Transverse colon (tissue), 4 donors: ENCODE data around the gene CST9. TPM values are rescaled to one million over a fixed set of nuclear protein-coding genes. Genes with fewer than 3 reads are reported as not detected.

Experiments
- DNase-seq: peaks from one replicate; pipeline ENCODE4 v3.0.0-alpha.2; 2019
- H3K27ac ChIP-seq, 4 donors: fragments of 200-600 bp; sonication (generic); 2 replicates each; pipeline ENCODE4 v1.5.1; 2016 to 2018; ENCODE audit warnings: inconsistent platforms in 4 of 4
- H3K27me3 ChIP-seq: fragments of 200-600 bp; sonication (generic); 2 replicates; pipeline ENCODE4 v1.5.1; 2017; ENCODE audit warnings: inconsistent platforms
- H3K36me3 ChIP-seq, 4 donors: fragments of 200-600 bp; sonication (generic); 2 replicates each; pipeline ENCODE4 v1.5.1; 2017 to 2019; ENCODE audit warnings: inconsistent platforms in 4 of 4
- H3K4me1 ChIP-seq, 4 donors: fragments of 200-600 bp; sonication (generic); 2 replicates each; pipeline ENCODE4 v1.5.1; 2017 to 2020; ENCODE audit warnings: inconsistent platforms in 4 of 4
- H3K4me3 ChIP-seq, 4 donors: fragments of 200-600 bp; sonication (generic); 1 replicate in 1 of 4; 2 replicates in 3 of 4; pipeline versions ENCODE4 v1.5.1 to v1.6.1; 2017 to 2019; ENCODE audit warnings: inconsistent platforms in 4 of 4
- H3K9me3 ChIP-seq, 2 donors: fragments of 200-600 bp; sonication (generic); 2 replicates each; pipeline ENCODE4 v1.5.1; 2017 to 2019; ENCODE audit warnings: inconsistent platforms in 2 of 2
- CTCF ChIP-seq, 5 experiments: fragments of 200-600 bp in 3 of 5; fragments of 450-650 bp in 2 of 5; sonication (generic) in 3 of 5; IDR thresholded peaks; 1 replicate in 2 of 5; 2 replicates in 3 of 5; pipeline ENCODE4 v1.5.1; 2016 to 2017; ENCODE audit warnings: antibody characterized with exemption in 5 of 5, inconsistent platforms in 3 of 5, mild to moderate bottlenecking in 2 of 5, moderate library complexity in 1 of 5
- EP300 ChIP-seq: sonication (generic); formaldehyde crosslinking; IDR thresholded peaks from one replicate; pipeline ENCODE4 v1.6.1; 2017; ENCODE audit warnings: antibody characterized with exemption, low read depth
- POLR2A ChIP-seq: fragments of 450-650 bp; IDR thresholded peaks from one replicate; pipeline ENCODE4 v1.6.1; 2016; ENCODE audit warnings: antibody characterized with exemption, mild to moderate bottlenecking, moderate library complexity
- POLR2AphosphoS5 ChIP-seq, 3 donors: sonication (generic); formaldehyde crosslinking; IDR thresholded peaks; one replicate each; pipeline ENCODE4 v1.6.1; 2016; ENCODE audit warnings: antibody characterized with exemption in 3 of 3
- WGBS, 2 donors: methylation state at CpG; one replicate each; pipeline ENCODE4 v1.1.5; 2018; ENCODE audit warnings: low coverage in 1 of 2; 5-methylcytosine and 5-hydroxymethylcytosine counted together
- in situ Hi-C, 4 donors: fragments of 200-750 bp; cut with MboI; loops; one replicate each; pipeline versions ENCODE4 v1.15.0 to v1.15.1; 2017; ENCODE audit warnings: low sequenced_read_pairs in 3 of 4, low pct_ligation_motif_present in 1 of 4, low pct_unique_long_range_greater_than_20kb in 1 of 4
- intact Hi-C: fragments of 100-400 bp; cut with DNase I; formaldehyde crosslinking; loops from one replicate; pipeline ENCODE4 v1.15.1; 2023; ENCODE audit warnings: low total_unique reads
- total RNA-seq, 4 donors: library from RNA; depleted of rRNA; stranded (reverse); fragments of >200 nt; gene quantifications; one replicate each; pipeline ENCODE4 v1.1.0, GENCODE V29; 2016

Gene CST9
- total RNA-seq, 4 donors from 2014 or later = not detected

- no peaks in the 10 kb centered on the region for H3K9me3 ChIP-seq
- H3K27ac ChIP-seq = no peak overlapping the region
- H3K27me3 ChIP-seq = no peaks in the 10 kb centered on the region
- in situ Hi-C loops (loop anchor here in 1 of 4 donors (25.0 kb wide), 1 partner anchor 109 kb away; the partner anchor contains the start of gene CST8), intact Hi-C loops (no loop called here)
- DNase-seq = no peak
- no peak for TF ChIP-seq POLR2A
- TF ChIP-seq EP300 = no peak
- no peak for TF ChIP-seq CTCF (IDR thresholded peaks at IDR 0.05)
- no peak for TF ChIP-seq POLR2AphosphoS5 (IDR thresholded peaks at IDR 0.05)
- H3K36me3 ChIP-seq = no peaks in the 10 kb centered on the region
- no peaks in the 10 kb centered on the region for H3K4me1 ChIP-seq
- no peak overlapping the region for H3K4me3 ChIP-seq
- 53 to 59% methylated on average over 2 of the region's 2 CpGs for WGBS, 2 donors
These were observed 9.0 kb downstream of the CST9 start for GRCh38 chr20:23596579-23597250.

- H3K27ac ChIP-seq = no peak overlapping the region
- H3K4me3 ChIP-seq = no peak overlapping the region
- no peaks in the 10 kb centered on the region for H3K36me3 ChIP-seq
- 85 to 88% methylated on average over 1 of the region's 1 CpG for WGBS, 2 donors
- H3K9me3 ChIP-seq = no peaks in the 10 kb centered on the region
- intact Hi-C loops (no loop called here), in situ Hi-C loops (loop anchor here in 1 of 4 donors (25.0 kb wide), 1 partner anchor 109 kb away; the partner anchor contains the start of gene CST8)
- H3K27me3 ChIP-seq = no peaks in the 10 kb centered on the region
- H3K4me1 ChIP-seq = no peaks in the 10 kb centered on the region
- TF ChIP-seq POLR2A = no peak
- TF ChIP-seq POLR2AphosphoS5 (IDR thresholded peaks at IDR 0.05) = no peak
- no peak for TF ChIP-seq CTCF (IDR thresholded peaks at IDR 0.05)
- no peak for TF ChIP-seq EP300
- no peak for DNase-seq
These were observed 9.8 kb downstream of the CST9 start for GRCh38 chr20:23595941-23596340.

- H3K27ac ChIP-seq = no peak overlapping the region
- intact Hi-C loops (no loop called here), in situ Hi-C loops (loop anchor here in 1 of 4 donors (25.0 kb wide), 1 partner anchor 101 kb away; the partner anchor contains the start of gene CST8)
- no peak overlapping the region for H3K4me3 ChIP-seq
- H3K36me3 ChIP-seq = no peaks in the 10 kb centered on the region
- no peaks in the 10 kb centered on the region for H3K27me3 ChIP-seq
- H3K9me3 ChIP-seq = no peaks in the 10 kb centered on the region
- DNase-seq = no peak
- TF ChIP-seq EP300 (no peak), CTCF (IDR thresholded peaks at IDR 0.05) (no peak), POLR2A (no peak), POLR2AphosphoS5 (IDR thresholded peaks at IDR 0.05) (no peak)
- 76 to 89% methylated on average over 2 to 9 of the region's 10 CpGs for WGBS, 2 donors
- H3K4me1 ChIP-seq = no peaks in the 10 kb centered on the region
These were observed 17.0 kb downstream of the CST9 start for GRCh38 chr20:23588434-23589403.

GRCh38 chr20:23587631-23588030 is 18.1 kb downstream of the CST9 start:
- Histone ChIP-seq H3K4me3 (no peak overlapping the region), H3K4me1 (no peaks in the 10 kb centered on the region), H3K27ac (no peak overlapping the region), H3K9me3 (no peaks in the 10 kb centered on the region), H3K36me3 (no peaks in the 10 kb centered on the region), H3K27me3 (no peaks in the 10 kb centered on the region)
- TF ChIP-seq CTCF (IDR thresholded peaks at IDR 0.05) = no peak
- no peak for TF ChIP-seq EP300
- no peak for TF ChIP-seq POLR2AphosphoS5 (IDR thresholded peaks at IDR 0.05)
- no peak for TF ChIP-seq POLR2A
- DNase-seq = no peak
- in situ Hi-C loops (loop anchor here in 1 of 4 donors (25.0 kb wide), 1 partner anchor 100 kb away; the partner anchor contains the start of gene CST8), intact Hi-C loops (no loop called here)
- 72 to 96% methylated on average over 4 to 7 of the region's 7 CpGs for WGBS, 2 donors
